HG02610 (cell line): ENCODE measurements around the gene ETV7.
"Not testable (repeated sequence)": the region's sequence is repeated elsewhere in the genome, so short reads cannot be mapped to it uniquely, and the experiment has no call there.

Experiments
- ATAC-seq: cut with Tn5 transposase; IDR thresholded peaks from one replicate; pipeline ENCODE4 v1.9.1; 2021; ENCODE audit warnings: mild to moderate bottlenecking, moderate library complexity; ENCODE audit not compliant: unreplicated experiment

Gene ETV7

GRCh38 chr6:36364669-36365479 is 22.6 kb downstream of the ETV7 start:
- peak; percentile 77 for ATAC-seq

GRCh38 chr6:36364061-36364635 is 23.3 kb downstream of the ETV7 start:
- ATAC-seq = not testable (repeated sequence)

GRCh38 chr6:36363371-36363752 is 24.1 kb downstream of the ETV7 start:
- ATAC-seq = not testable (repeated sequence)

GRCh38 chr6:36362551-36363370 is 24.7 kb downstream of the ETV7 start:
- ATAC-seq = no peak

GRCh38 chr6:36361071-36361470 is 26.4 kb downstream of the ETV7 start:
- no peak for ATAC-seq

GRCh38 chr6:36360241-36361054 is 27.0 kb downstream of the ETV7 start:
- ATAC-seq = peak; percentile 23

- peak; percentile 38 for ATAC-seq
Observed at GRCh38 chr6:36358226-36358915, 29.1 kb downstream of the ETV7 start.

GRCh38 chr6:36357872-36358225 is 29.6 kb downstream of the ETV7 start:
- peak; percentile 54 for ATAC-seq

- ATAC-seq = peak; percentile 37
Observed at GRCh38 chr6:36355819-36356218, 31.6 kb downstream of the ETV7 start.

- no peak for ATAC-seq
Observed at GRCh38 chr6:36353411-36353915, 34.0 kb downstream of the ETV7 start.

- ATAC-seq = no peak
Observed at GRCh38 chr6:36352477-36353157, 34.9 kb downstream of the ETV7 start.

- ATAC-seq = no peak
Observed at GRCh38 chr6:36350681-36351571, 36.5 kb downstream of the ETV7 start.

GRCh38 chr6:36350082-36350481 is 37.4 kb downstream of the ETV7 start:
- ATAC-seq = no peak

GRCh38 chr6:36349240-36349639 is 38.2 kb downstream of the ETV7 start:
- no peak for ATAC-seq

- ATAC-seq = no peak
Observed at GRCh38 chr6:36347621-36348020, 39.8 kb downstream of the ETV7 start.

GRCh38 chr6:36346486-36347273 is 40.8 kb downstream of the ETV7 start:
- ATAC-seq = no peak

GRCh38 chr6:36345681-36346466 is 41.6 kb downstream of the ETV7 start:
- ATAC-seq = no peak
